ENCODE measurements around the gene NCOA5.

NCOA5 gene

DNA sequence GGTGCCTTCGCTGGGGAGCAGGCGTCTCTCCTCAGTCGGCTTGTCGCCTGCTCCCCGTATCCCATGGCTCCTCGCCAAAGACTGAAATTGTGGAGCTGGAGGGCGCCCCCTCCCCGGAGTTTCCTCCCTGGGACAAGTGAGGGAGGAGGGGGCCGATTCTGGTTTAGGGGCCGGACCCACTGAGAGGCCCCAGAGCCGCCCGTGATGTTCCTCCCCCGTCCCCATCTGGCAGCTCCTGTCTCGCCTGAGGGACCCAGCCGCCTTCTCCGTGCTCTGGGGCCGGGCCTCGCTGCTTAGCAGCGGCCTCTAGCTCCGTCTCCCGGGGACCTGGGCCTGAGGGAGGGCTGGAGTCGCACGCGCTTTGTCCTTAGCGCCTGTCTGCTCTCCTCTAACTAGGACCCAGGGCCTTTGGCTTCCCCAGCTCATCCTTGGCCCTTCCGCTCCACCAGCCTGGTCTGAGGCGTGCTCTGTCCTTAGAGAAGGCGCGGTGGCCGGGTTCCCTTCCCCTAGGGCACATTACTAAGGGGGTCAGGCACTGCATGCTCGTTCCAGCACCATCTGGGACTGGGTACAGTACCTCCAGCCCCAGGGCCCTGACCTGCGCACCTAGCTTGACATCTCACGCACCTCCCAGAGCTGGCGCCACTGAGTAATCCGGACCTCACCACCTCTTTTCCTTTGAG, 31.0 kb downstream of the NCOA5 start:
- no peak for DNase-seq

- DNase-seq = no peak
Observed at GRCh38 chr20:46057856-46058598, 31.7 kb downstream of the NCOA5 start.

DNA sequence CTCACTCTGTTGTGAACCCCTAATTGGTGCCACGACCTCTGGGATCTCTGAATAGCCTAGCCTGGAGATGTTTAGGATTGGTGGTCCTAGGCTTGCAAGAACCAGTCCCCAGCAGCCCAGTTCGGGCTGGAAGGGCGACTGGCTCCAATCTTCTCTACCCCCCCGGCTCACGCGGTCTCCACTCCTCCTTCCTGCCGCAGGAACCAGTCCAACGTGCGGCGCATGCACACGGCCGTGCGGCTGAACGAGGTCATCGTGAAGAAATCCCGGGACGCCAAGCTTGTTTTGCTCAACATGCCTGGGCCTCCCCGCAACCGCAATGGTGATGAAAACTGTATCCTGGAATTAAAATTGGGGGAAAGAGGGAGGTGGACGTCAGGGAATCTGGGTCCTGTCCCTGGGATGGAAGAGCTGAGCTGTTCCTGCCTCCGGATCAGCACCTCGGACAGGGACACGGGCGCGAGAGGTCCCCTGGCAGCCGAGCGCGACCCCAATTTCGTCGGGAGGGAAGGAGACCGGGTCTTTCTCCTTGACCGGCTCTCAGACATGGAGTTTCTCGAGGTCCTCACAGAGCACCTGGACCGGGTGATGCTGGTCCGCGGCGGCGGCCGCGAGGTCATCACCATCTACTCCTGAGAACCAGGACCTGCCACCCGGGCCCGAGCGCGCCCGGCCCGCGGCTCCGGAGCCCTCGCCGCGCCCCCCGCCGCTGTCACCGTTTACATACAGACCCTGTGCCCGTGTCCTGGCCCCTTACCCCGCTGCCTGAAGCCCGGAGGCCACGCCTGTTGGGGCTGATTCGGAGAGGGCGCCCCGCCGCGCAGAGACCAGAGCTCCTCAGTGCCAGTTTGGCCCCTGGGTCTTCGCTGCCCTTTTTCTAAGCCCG, 32.5 kb downstream of the NCOA5 start:
- DNase-seq = no peak

DNA sequence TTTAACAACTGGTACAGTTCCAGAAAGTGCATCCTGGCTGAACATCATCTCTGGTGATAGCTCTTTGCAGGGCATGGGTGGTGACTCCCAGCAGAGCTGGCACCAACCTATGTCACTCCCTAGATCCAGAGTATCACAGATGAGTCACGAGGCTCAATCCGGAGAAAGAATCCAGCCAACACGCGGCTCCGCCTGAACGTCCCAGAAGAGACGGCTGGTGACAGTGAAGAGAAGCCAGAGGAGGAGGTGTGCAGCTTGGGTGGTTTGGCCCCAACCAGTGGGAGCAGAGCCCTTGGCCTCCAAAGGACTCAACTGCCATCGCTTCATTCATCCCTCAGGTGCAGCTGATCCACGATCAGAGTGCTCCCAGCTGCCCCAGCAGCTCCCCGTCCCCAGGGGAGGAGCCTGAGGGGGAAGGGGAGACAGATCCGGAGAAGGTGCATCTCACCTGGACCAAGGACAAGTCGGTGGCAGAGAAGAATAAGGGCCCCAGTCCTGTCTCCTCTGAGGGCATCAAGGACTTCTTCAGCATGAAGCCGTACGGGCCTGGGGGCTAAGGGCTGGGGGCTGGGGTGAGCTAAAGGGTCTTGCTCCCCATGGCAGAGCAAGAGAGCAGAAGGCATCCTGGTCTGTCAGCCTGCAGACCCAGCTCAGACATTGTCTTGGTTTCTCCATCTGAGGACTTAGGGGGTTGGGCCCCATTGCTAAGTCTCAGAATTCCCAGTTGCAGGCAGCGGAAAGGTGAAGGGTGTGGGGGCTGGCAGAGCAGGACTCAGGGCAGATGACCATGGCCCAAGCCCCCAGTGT, 33.5 kb downstream of the NCOA5 start:
- DNase-seq = no peak

DNA sequence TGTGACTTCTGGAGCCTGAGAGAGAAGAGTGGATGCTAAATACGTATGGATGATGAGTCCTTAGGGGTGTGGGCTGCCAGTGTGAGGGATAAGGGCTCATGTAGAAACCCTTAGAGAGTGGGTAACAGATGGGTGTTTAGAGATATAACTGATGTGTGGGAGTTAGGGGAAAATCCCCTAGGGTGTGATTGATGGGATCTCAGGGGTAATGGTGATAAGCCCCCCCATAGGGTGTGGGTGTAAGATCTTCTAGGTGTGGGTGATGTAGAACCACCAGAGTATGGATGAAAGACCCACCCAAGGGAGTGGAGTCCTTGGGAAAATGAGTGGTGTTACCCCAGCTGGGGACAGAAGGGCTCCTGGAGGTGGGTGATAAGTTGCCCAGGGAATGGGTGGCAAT, 34.5 kb downstream of the NCOA5 start:
- no peak for DNase-seq

GRCh38 chr20:46054606-46055005, 35.2 kb downstream of the NCOA5 start:
- DNase-seq = no peak

- DNase-seq = no peak
Observed at GRCh38 chr20:46053416-46053815, 36.3 kb downstream of the NCOA5 start.

- DNase-seq = no peak
Observed at GRCh38 chr20:46051556-46052308, 38.0 kb downstream of the NCOA5 start.

DNA sequence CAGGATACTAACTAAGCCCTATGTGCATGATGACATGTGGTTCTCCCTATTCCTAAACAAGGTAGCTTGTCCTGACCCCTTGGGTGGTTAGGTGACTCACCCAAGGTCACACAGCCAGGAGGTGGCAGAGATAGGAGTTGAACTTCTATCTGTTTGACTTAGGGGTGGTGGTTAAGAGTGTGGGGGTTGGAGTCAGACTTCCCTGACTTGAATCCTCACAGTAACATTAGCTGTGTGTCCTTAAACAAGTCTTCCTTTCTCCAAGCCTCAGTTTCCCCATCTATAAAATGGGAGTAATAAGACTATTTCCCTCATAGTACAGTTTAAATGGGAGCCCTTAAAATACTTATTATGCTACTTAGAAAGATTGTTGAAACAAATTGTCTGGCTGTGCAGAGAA, 38.9 kb downstream of the NCOA5 start:
- DNase-seq = no peak

GRCh38 chr20:46050444-46050843, 39.3 kb downstream of the NCOA5 start:
- no peak for DNase-seq

GRCh38 chr20:46049815-46050214, 39.9 kb downstream of the NCOA5 start:
- no peak for DNase-seq

- DNase-seq = no peak
Observed at GRCh38 chr20:46049190-46049589, 40.6 kb downstream of the NCOA5 start.

- no peak for DNase-seq
Observed at GRCh38 chr20:46047821-46048220, 41.9 kb downstream of the NCOA5 start.

DNA sequence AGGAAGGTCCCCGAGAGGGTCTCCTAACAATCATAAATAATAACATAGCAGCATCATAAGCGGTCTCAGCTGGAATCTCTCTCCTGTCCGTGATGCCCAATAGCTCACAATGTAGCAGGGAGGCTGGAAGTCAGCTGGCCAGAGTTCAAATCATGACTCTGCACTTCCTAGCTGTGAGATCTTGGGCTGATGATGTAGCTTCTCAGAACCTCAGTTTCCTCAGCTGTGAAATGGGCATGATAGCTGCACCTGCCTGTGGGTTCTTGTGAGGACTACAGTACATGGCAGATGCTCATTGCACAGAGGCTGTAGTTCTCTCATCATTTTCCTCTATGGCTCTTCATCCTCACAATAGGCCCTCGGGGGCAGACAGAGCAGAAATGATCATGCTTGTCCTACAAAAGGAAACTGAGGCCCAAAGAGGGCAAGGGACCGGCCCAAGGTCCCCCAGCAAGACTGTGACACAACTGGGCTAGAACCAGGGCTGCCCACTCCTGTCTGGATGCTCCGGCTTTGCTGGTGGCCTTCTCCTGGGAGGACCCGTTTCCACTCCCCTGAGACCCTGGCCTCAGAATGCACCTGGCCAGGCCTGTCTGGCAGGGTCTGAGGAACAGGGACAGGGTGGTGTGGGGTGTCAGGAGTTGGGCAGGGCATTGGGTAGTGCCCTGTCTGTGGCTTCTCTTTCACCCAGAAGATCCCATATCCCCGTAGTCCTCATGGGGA, 43.0 kb downstream of the NCOA5 start:
- DNase-seq = no peak

- DNase-seq = no peak
Observed at GRCh38 chr20:46044896-46045295, 44.9 kb downstream of the NCOA5 start.

GRCh38 chr20:46043556-46043955, 46.2 kb downstream of the NCOA5 start:
- no peak for DNase-seq

DNA sequence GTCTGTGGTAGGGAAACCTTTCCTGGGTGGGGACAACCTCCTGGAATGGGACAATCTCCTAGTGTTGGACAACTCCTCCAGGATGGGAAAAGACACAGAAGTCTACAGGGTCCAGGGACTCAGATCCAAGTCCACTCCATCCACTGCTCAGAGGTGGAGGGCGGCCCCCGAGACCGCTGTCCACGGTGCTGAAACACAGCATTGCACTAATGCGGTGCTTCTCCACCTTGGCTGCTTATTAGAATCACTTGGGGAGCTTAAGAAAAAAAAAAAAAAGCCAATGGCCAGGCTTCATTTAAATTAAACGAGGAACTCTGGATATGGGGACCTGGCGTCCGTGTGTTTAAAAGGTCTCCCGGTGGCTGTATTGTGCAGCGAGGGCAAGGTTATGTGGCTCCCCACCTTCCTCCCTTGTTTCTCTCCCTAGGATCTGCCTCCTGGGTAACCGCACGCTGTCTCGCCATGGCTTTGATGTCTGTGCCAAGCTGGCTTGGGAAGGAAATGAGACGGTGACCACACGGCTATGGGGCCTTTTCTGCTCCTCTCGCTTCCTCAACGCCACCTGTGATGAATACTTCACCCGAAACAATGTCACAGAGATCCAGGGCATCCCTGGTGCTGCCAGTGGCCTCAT, 48.7 kb downstream of the NCOA5 start:
- DNase-seq = peak; percentile 37

GRCh38 chr20:46037036-46037435, 52.7 kb downstream of the NCOA5 start:
- no peak for DNase-seq

DNA sequence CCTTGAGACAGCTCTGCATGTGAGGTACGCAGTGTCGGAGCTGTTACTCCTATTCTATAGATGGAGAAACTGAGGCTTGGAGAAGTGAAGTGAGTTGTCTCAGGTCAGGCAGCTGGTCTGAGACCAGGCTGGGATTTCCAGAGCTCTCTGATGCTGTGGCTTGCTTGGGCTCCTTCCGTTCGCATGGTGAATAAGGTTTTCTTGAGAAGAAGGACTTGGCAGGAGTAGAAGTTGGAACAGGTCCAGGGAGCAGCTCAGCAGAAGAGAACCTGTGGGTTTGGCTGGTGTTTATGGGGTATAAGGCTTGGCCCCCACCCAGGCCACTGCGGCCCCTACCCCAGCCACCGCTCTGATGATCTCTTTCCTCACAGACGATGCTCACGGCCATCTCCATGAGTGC, 53.4 kb downstream of the NCOA5 start:
- no peak for DNase-seq

DNA sequence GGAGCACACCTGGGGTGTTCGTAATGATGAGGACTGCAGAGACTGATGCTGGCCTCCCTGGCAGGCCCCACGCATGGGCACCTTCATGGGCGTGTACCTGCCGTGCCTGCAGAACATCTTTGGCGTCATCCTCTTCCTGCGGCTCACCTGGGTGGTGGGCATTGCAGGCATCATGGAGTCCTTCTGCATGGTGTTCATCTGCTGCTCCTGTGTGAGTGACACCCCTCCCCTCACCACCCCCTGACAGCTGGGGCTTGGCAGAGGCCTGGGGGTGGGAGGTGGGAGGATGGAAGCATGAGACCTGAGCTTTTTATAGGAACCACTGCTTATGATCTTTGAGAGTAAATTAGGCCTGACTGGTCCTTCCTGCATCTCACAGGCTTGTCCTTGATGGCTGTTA, 54.0 kb downstream of the NCOA5 start:
- DNase-seq = no peak

DNA sequence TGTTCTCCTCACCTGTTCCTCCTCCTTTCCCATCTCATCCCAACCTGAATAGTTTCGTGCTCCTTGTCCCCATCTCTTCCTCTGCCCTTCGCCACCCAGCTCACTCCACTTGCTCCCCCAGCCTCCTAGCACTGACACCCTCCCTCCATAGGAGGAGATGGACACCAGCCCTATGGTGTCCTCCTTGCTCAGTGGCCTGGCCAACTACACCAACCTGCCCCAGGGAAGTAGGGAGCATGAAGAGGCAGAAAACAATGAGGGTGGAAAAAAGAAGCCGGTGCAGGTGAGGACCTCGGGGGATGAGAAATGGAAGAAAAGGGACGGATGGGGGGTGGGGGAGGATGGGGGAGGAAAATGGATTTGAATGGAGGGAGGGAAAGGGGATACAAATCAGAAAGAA, 54.5 kb downstream of the NCOA5 start:
- DNase-seq = no peak
